Naive thymus-derived CD4-positive, alpha-beta T cell (primary cell): ENCODE results near the gene C1QL4. TPM values are rescaled to one million over a fixed set of nuclear protein-coding genes. Genes with fewer than 3 reads are reported as not detected.

Experiments used
- ATAC-seq: fragments of 150-1000 bp; cut with Tn5 transposase; 2 replicates; pipeline ENCODE4 v1.10.0; 2021; ENCODE audit warnings: mild to moderate bottlenecking, moderate library complexity
- CTCF ChIA-PET: fragments of 350-600 bp; sonication (Branson Sonifier 250); formaldehyde crosslinking; loops from one replicate; lab custom pipeline; 2021; ENCODE audit warnings: antibody characterized with exemption; lab: Charles Lee
- POLR2A ChIA-PET: fragments of 350-600 bp; sonication (Branson Sonifier 250); formaldehyde crosslinking; loops from one replicate; lab custom pipeline; 2021; ENCODE audit warnings: antibody characterized with exemption, inconsistent platforms; lab: Charles Lee
- DNase-seq, 9 donors: peaks; one replicate each; pipeline versions ENCODE4 v3.0.0 to v3.0.0-alpha.2; 2020 to 2022; ENCODE audit warnings: mixed read lengths in 1 of 9
- H3K27ac ChIP-seq: one replicate; pipeline ENCODE4 v1.7.0; 2013; ENCODE audit warnings: mild to moderate bottlenecking, low read depth, low read length, moderate library complexity
- H3K27me3 ChIP-seq, 2 donors: one replicate each; pipeline ENCODE4 v1.7.0; 2013; ENCODE audit warnings: low read length in 2 of 2, mild to moderate bottlenecking in 2 of 2, moderate library complexity in 2 of 2; ENCODE audit not compliant: control insufficient read depth in 2 of 2, insufficient read depth in 2 of 2
- H3K36me3 ChIP-seq, 3 experiments: 1 replicate in 2 of 3; 2 replicates in 1 of 3; pipeline ENCODE4 v1.7.0; 2013; ENCODE audit warnings: low read length in 3 of 3, mild to moderate bottlenecking in 3 of 3, moderate library complexity in 1 of 3; ENCODE audit not compliant: insufficient read depth in 3 of 3, control insufficient read depth in 2 of 3
- H3K4me1 ChIP-seq, 2 donors: one replicate each; pipeline ENCODE4 v1.7.0; 2013; ENCODE audit warnings: low read length in 2 of 2, mild to moderate bottlenecking in 2 of 2, moderate library complexity in 1 of 2; ENCODE audit not compliant: control insufficient read depth in 2 of 2, insufficient read depth in 2 of 2
- H3K4me3 ChIP-seq: 2 replicates; pipeline ENCODE4 v1.7.0; 2013; ENCODE audit warnings: mild to moderate bottlenecking, low read length
- H3K9me3 ChIP-seq, 3 experiments: 1 replicate in 2 of 3; 2 replicates in 1 of 3; pipeline ENCODE4 v1.7.0; 2013; ENCODE audit warnings: low read length in 3 of 3; ENCODE audit not compliant: control insufficient read depth in 2 of 3
- H3K27ac Mint-ChIP-seq, 9 donors: one replicate each; pipeline ENCODE4 v1.8.0; 2020 to 2022; ENCODE audit warnings: mixed read lengths in 9 of 9, mild to moderate bottlenecking in 8 of 9, moderate library complexity in 5 of 9, inconsistent platforms in 2 of 9
- H3K27me3 Mint-ChIP-seq, 5 donors: one replicate each; pipeline ENCODE4 v1.8.0; 2021 to 2022; ENCODE audit warnings: mixed read lengths in 5 of 5, mild to moderate bottlenecking in 1 of 5
- H3K36me3 Mint-ChIP-seq, 5 donors: one replicate each; pipeline ENCODE4 v1.8.0; 2020 to 2022; ENCODE audit warnings: mixed read lengths in 5 of 5, mild to moderate bottlenecking in 3 of 5, inconsistent platforms in 1 of 5
- H3K4me1 Mint-ChIP-seq, 7 donors: one replicate each; pipeline ENCODE4 v1.8.0; 2020 to 2022; ENCODE audit warnings: mixed read lengths in 7 of 7, mild to moderate bottlenecking in 3 of 7, inconsistent platforms in 1 of 7
- H3K4me3 Mint-ChIP-seq, 10 donors: one replicate each; pipeline ENCODE4 v1.8.0; 2020 to 2022; ENCODE audit warnings: mild to moderate bottlenecking in 10 of 10, mixed read lengths in 10 of 10, moderate library complexity in 6 of 10, inconsistent platforms in 2 of 10
- H3K9me3 Mint-ChIP-seq, 11 donors: one replicate each; pipeline ENCODE4 v1.8.0; 2020 to 2022; ENCODE audit warnings: mixed read lengths in 11 of 11, mild to moderate bottlenecking in 4 of 11, inconsistent platforms in 1 of 11, moderate library complexity in 1 of 11
- intact Hi-C, 2 donors: fragments of 100-400 bp; cut with micrococcal nuclease; formaldehyde crosslinking; loops; one replicate each; pipeline ENCODE4 v1.15.1; 2023
- polyA plus RNA-seq, 2 donors: library from polyadenylated mRNA; unstranded; fragments of 300-500 nt; fragmentation: Illumina TruSeq; gene quantifications; one replicate each; pipeline ENCODE4 v1.2.3, GENCODE V29; 2021
- total RNA-seq, 6 experiments: library from RNA in 5 of 6; stranded (reverse) in 5 of 6; gene quantifications; 1 replicate in 5 of 6; 2 replicates in 1 of 6; pipeline ENCODE4 v1.2.3 and lab custom pipeline; 2021 to 2026

C1QL4 gene
- total and polyA plus RNA-seq, 7 experiments from 2014 or later: not detected

DNA sequence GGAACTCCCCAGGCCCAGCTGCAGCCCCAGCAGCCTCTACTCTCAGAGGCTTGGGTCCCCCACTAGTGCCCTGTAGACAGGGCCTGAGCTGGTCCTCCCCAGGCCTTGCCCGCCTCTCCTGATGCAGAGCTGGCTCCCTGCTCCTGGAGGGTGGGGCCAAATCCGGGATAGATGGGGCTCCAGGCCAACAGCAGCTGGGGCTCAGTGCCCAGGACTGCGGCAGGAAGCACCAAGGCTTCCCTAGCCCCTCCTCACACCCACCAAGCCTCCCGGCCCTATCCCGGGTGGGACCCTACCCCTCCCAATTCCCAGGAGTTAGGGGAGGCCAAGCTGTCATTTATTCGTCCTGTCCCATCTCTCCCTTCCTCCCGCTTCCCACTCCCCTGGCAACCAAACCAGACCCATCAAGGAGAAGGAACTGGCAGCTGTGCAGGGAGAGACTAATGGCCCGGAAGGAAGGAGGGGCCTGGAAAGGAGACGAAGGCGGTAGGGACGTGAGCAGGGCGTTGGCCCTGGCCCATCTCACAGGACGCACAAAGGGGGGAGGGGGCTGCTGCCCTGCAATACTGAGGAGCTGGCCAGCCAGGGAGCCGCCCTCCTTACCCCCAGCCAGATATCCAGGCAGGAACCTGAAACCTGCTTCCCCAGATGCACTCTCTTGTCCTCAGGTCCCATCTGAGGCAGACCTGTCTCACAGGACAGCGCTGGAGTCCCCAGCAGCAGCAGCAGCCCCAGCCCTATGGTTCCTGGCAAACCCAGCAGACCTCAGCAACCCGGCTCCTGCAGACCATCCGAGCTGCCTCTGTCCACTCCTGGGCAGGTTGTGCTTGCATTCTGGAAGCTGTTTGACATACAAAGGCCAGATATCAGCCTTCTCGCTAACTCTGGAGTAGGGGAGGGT is 43.7 kb downstream of the C1QL4 start:
- H3K9me3 Mint-ChIP-seq: no peaks in the 10 kb centered on the region

DNA sequence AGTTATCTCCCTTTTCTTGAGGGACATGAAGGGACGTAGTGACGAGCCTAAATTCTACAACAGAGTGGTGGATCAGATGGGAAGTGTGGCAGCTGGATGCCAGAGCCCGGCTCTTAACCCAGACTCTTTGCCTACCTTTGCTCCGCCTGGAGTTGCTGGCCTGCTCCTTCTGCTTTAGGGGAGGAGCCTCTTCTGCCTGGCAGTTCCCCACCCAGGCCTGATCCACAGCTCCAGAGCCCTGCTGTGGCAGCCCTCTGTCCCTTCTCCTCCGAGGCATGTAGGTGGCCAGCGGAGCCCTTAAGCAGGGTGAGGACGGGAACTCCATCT is 44.3 kb downstream of the C1QL4 start:
- ChIA-PET CTCF (interaction anchor here (4.5 kb wide), 1 partner anchor 50 kb away, joined by 21 read pairs; no protein-coding TSS in a partner anchor), POLR2A (no interaction called here)
- Histone ChIP-seq H3K9me3 (no peaks in the 10 kb centered on the region), H3K36me3 (no peaks in the 10 kb centered on the region), H3K4me3 (no peak overlapping the region), H3K27ac (no peak overlapping the region), H3K27me3 (peaks cover 0 to 15% of the 10 kb centered on the region in 2 donors), H3K4me1 (peaks cover 10 to 11% of the 10 kb centered on the region in 2 donors)
- intact Hi-C loops: no loop called here
- Mint-ChIP-seq H3K27me3 (peaks cover 28 to 64% (median 40%) of the 10 kb centered on the region in 5 donors), H3K9me3 (no peaks in the 10 kb centered on the region), H3K27ac (no peak overlapping the region), H3K4me3 (no peak overlapping the region), H3K4me1 (peaks cover 7 to 15% (median 13%) of the 10 kb centered on the region in 7 donors), H3K36me3 (no peaks in the 10 kb centered on the region)
- no peak for ATAC-seq
- no peak for DNase-seq

More for the DNA sequence above, 43.7 kb downstream of the C1QL4 start:
- no peak for ATAC-seq
- no peak overlapping the region for H3K27ac Mint-ChIP-seq
- ChIA-PET CTCF (no interaction called here), POLR2A (no interaction called here)
- H3K4me3 ChIP-seq: no peak overlapping the region
- H3K27me3 Mint-ChIP-seq: peaks cover 28 to 64% (median 40%) of the 10 kb centered on the region in 5 donors
- H3K4me3 Mint-ChIP-seq: no peak overlapping the region
- H3K36me3 Mint-ChIP-seq: no peaks in the 10 kb centered on the region
- no peak for DNase-seq
- peaks cover 0 to 22% of the 10 kb centered on the region in 2 donors for H3K27me3 ChIP-seq
- H3K27ac ChIP-seq: no peak overlapping the region
- no peaks in the 10 kb centered on the region for H3K9me3 ChIP-seq
- intact Hi-C loops: no loop called here
- peaks cover 7 to 21% (median 19%) of the 10 kb centered on the region in 7 donors for H3K4me1 Mint-ChIP-seq
- H3K4me1 ChIP-seq: peaks cover 10 to 11% of the 10 kb centered on the region in 2 donors
- no peaks in the 10 kb centered on the region for H3K36me3 ChIP-seq

GRCh38 chr12:49288922-49289555 is 47.9 kb downstream of the C1QL4 start:
- H3K4me1 Mint-ChIP-seq: peaks cover 0 to 1% (median 0%) of the 10 kb centered on the region in 7 donors
- Histone ChIP-seq H3K4me1 (no peaks in the 10 kb centered on the region), H3K4me3 (no peak overlapping the region), H3K9me3 (no peaks in the 10 kb centered on the region), H3K27me3 (peaks cover 0 to 3% of the 10 kb centered on the region in 2 donors), H3K27ac (no peak overlapping the region), H3K36me3 (no peaks in the 10 kb centered on the region)
- ChIA-PET CTCF (interaction anchor here (0.6 to 4.5 kb wide), 16 partner anchors 8 to 224 kb away, joined by 3 to 27 read pairs (median 4); partner anchors contain the start of genes C1QL4 and DNAJC22), POLR2A (interaction anchor here (0.6 to 0.7 kb wide), 2 partner anchors 10 to 29 kb away, joined by 3 read pairs; no protein-coding TSS in a partner anchor)
- intact Hi-C loops: loop anchor here (1.0 kb wide), 5 partner anchors 7 to 225 kb away; partner anchors contain the start of gene C1QL4 (in 2 of the 2)
- peaks cover 31 to 55% (median 39%) of the 10 kb centered on the region in 5 donors for H3K27me3 Mint-ChIP-seq
- H3K36me3 Mint-ChIP-seq: no peaks in the 10 kb centered on the region
- DNase-seq (no peak), ATAC-seq (no peak)
- no peak overlapping the region for H3K27ac Mint-ChIP-seq
- H3K4me3 Mint-ChIP-seq: no peak overlapping the region
- H3K9me3 Mint-ChIP-seq: no peaks in the 10 kb centered on the region

DNA sequence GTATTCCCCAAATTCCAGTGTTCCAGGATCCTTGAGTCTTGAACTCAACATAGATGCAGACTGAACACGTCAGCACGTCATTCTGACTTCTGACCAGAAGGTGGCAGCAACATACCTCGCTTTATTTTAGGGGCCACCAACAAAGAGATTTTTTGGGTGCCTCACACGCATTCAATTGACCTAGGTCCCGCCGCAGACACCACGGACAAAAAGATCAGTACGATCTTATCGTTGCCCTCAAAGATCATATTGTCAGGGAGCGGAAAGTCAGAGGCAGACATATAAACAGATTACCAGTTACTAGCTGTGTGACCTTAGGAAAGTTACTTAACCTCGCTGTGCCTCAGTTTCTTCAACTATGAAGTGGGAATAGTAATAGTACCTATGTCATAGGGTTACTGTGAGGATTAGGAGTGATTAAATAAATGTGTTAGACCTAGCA is 48.6 kb downstream of the C1QL4 start:
- Histone ChIP-seq H3K27me3 (no peaks in the 10 kb centered on the region), H3K27ac (no peak overlapping the region), H3K36me3 (no peaks in the 10 kb centered on the region), H3K4me3 (no peak overlapping the region), H3K9me3 (no peaks in the 10 kb centered on the region), H3K4me1 (no peaks in the 10 kb centered on the region)
- H3K4me3 Mint-ChIP-seq: no peak overlapping the region
- H3K4me1 Mint-ChIP-seq: peaks cover 0 to 1% (median 0%) of the 10 kb centered on the region in 7 donors
- H3K9me3 Mint-ChIP-seq: no peaks in the 10 kb centered on the region
- H3K36me3 Mint-ChIP-seq: no peaks in the 10 kb centered on the region
- POLR2A ChIA-PET: interaction anchor here (0.7 kb wide), 1 partner anchor 10 kb away, joined by 3 read pairs; no protein-coding TSS in a partner anchor
- peaks cover 31 to 53% (median 38%) of the 10 kb centered on the region in 5 donors for H3K27me3 Mint-ChIP-seq
- CTCF ChIA-PET: interaction anchor here (0.7 to 4.5 kb wide), 13 partner anchors 9 to 224 kb away, joined by 3 to 27 read pairs (median 6); partner anchors contain the start of genes C1QL4 and DNAJC22
- ATAC-seq (peak; percentile 85), DNase-seq (peak in 8 of 9 donors; percentile 37 to 71 (median 66))
- no peak overlapping the region for H3K27ac Mint-ChIP-seq
- intact Hi-C loops: loop anchor here (1.0 kb wide), 5 partner anchors 8 to 226 kb away; partner anchors contain the start of gene C1QL4 (in 2 of the 2)

DNA sequence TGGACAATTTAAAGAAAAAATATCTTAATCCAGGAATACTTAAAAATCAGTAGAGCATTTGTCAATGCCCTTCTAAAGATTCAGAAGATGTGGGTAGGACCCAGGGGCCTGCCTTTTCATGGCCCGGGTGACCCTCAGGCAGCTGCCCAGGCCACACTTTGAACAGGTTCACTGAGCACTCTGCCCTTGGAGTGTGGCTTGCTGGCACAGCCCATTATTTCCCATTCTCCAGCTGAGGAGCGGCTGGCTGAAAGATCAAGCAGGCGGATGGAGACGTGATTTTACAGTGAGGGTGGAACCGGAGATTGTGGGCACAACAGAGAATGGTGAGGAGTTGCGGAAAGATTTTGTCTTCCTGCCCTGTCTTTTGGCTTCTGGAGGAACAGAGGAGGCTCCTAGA is 49.1 kb downstream of the C1QL4 start:
- Histone ChIP-seq H3K27me3 (no peaks in the 10 kb centered on the region), H3K27ac (no peak overlapping the region), H3K4me1 (no peaks in the 10 kb centered on the region), H3K36me3 (no peaks in the 10 kb centered on the region), H3K9me3 (no peaks in the 10 kb centered on the region), H3K4me3 (no peak overlapping the region)
- Mint-ChIP-seq H3K9me3 (no peaks in the 10 kb centered on the region), H3K27ac (no peak overlapping the region), H3K4me3 (no peak overlapping the region), H3K27me3 (peaks cover 31 to 50% (median 35%) of the 10 kb centered on the region in 5 donors), H3K36me3 (no peaks in the 10 kb centered on the region), H3K4me1 (peaks cover 0 to 1% (median 0%) of the 10 kb centered on the region in 7 donors)
- ATAC-seq: no peak
- POLR2A ChIA-PET: no interaction called here
- CTCF ChIA-PET: interaction anchor here (1.0 to 3.7 kb wide), 6 partner anchors 8 to 225 kb away, joined by 3 to 27 read pairs (median 8); partner anchors contain the start of genes C1QL4 and PRPH
- no peak for DNase-seq
- intact Hi-C loops: loop anchor here (1.0 kb wide), 5 partner anchors 8 to 226 kb away; partner anchors contain the start of gene C1QL4 (in 2 of the 2)

DNA sequence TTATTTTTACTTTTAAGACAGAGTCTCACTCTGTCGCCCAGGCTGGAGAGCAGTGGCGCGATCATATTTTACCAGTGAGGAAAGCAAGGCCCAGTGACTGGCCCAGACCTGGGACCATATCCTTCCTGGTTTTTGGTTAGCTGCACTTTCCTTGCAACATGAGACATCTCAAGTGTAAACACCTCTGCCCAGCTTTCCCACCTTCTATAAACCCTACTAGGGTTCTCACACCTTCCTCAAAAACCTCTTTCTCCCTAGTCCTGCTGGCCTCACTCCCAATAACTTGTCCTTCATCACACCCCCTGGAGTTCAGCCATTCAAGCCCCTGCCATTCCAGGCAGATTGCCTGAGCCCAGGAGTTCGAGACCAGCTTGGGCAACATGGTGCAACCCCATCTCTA is 52.3 kb downstream of the C1QL4 start:
- DNase-seq (no peak), ATAC-seq (no peak)
- Mint-ChIP-seq H3K4me3 (no peak overlapping the region), H3K4me1 (peaks cover 0 to 1% (median 0%) of the 10 kb centered on the region in 7 donors), H3K9me3 (no peaks in the 10 kb centered on the region), H3K27me3 (peaks cover 27 to 44% (median 32%) of the 10 kb centered on the region in 5 donors), H3K36me3 (no peaks in the 10 kb centered on the region), H3K27ac (no peak overlapping the region)
- Histone ChIP-seq H3K4me1 (no peaks in the 10 kb centered on the region), H3K9me3 (no peaks in the 10 kb centered on the region), H3K27ac (no peak overlapping the region), H3K4me3 (no peak overlapping the region), H3K36me3 (no peaks in the 10 kb centered on the region), H3K27me3 (no peaks in the 10 kb centered on the region)
- ChIA-PET POLR2A (no interaction called here), CTCF (interaction anchor here (1.2 kb wide), 3 partner anchors 10 to 229 kb away, joined by 3 to 4 read pairs (median 3); no protein-coding TSS in a partner anchor)
- intact Hi-C loops: no loop called here
